ENCODE measurements around the gene ZNF70.

DNA sequence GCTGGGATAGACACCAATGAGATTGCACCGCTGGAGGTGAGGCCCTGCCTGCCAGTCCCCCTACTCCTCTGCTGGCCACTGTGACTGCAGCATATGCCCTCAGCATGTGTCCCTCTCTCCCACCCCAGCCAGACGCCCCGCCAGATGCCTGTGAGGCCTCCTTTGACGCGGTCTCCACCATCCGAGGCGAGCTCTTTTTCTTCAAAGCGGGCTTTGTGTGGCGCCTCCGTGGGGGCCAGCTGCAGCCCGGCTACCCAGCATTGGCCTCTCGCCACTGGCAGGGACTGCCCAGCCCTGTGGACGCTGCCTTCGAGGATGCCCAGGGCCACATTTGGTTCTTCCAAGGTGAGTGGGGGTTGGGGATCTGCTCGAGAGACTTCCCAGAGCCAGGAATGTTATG lies 30.2 kb upstream of the ZNF70 start:
- TF ChIP-seq, protein P1, sequence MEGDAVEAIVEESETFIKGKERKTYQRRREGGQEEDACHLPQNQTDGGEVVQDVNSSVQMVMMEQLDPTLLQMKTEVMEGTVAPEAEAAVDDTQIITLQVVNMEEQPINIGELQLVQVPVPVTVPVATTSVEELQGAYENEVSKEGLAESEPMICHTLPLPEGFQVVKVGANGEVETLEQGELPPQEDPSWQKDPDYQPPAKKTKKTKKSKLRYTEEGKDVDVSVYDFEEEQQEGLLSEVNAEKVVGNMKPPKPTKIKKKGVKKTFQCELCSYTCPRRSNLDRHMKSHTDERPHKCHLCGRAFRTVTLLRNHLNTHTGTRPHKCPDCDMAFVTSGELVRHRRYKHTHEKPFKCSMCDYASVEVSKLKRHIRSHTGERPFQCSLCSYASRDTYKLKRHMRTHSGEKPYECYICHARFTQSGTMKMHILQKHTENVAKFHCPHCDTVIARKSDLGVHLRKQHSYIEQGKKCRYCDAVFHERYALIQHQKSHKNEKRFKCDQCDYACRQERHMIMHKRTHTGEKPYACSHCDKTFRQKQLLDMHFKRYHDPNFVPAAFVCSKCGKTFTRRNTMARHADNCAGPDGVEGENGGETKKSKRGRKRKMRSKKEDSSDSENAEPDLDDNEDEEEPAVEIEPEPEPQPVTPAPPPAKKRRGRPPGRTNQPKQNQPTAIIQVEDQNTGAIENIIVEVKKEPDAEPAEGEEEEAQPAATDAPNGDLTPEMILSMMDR (IDR thresholded peaks at IDR 0.05) = no peak
- TF ChIP-seq TCF7L2 (IDR thresholded peaks at IDR 0.05; ENCODE audit: low read depth, low read length) = no peak
- TF ChIP-seq POLR2AphosphoS5 (IDR thresholded peaks at IDR 0.05; ENCODE audit: low read depth, low read length) = no peak
- TF ChIP-seq, protein P2, sequence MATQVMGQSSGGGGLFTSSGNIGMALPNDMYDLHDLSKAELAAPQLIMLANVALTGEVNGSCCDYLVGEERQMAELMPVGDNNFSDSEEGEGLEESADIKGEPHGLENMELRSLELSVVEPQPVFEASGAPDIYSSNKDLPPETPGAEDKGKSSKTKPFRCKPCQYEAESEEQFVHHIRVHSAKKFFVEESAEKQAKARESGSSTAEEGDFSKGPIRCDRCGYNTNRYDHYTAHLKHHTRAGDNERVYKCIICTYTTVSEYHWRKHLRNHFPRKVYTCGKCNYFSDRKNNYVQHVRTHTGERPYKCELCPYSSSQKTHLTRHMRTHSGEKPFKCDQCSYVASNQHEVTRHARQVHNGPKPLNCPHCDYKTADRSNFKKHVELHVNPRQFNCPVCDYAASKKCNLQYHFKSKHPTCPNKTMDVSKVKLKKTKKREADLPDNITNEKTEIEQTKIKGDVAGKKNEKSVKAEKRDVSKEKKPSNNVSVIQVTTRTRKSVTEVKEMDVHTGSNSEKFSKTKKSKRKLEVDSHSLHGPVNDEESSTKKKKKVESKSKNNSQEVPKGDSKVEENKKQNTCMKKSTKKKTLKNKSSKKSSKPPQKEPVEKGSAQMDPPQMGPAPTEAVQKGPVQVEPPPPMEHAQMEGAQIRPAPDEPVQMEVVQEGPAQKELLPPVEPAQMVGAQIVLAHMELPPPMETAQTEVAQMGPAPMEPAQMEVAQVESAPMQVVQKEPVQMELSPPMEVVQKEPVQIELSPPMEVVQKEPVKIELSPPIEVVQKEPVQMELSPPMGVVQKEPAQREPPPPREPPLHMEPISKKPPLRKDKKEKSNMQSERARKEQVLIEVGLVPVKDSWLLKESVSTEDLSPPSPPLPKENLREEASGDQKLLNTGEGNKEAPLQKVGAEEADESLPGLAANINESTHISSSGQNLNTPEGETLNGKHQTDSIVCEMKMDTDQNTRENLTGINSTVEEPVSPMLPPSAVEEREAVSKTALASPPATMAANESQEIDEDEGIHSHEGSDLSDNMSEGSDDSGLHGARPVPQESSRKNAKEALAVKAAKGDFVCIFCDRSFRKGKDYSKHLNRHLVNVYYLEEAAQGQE (IDR thresholded peaks at IDR 0.05; ENCODE audit: insufficient read depth in 1 of 2, low read depth in 2 of 2, low read length in 1 of 2) = no peak
